ENCODE results near the gene PYGO2.

- TF ChIP-seq POLR2A (IDR thresholded peaks at IDR 0.05) (no peak), CTCF (IDR thresholded peaks at IDR 0.05) (no peak)
Measured at GRCh38 chr1:154952664-154953063, 8.9 kb downstream of the PYGO2 start.

All from prostate gland (tissue), 2 donors.